ENCODE data around the gene C2CD4D. TPM values are rescaled to one million over a fixed set of nuclear protein-coding genes. Genes with fewer than 3 reads are reported as not detected.

The C2CD4D gene
- total RNA-seq, 2 donors from 2014 or later: 0.44 to 0.82 TPM

GRCh38 chr1:151820940-151821339, 18.7 kb downstream of the C2CD4D start:
- H3K4me1 Mint-ChIP-seq: peaks cover 16% of the 10 kb centered on the region
- H3K27ac Mint-ChIP-seq: no peak overlapping the region
- no peaks in the 10 kb centered on the region for H3K36me3 ChIP-seq (ENCODE audit: control insufficient read depth, insufficient read depth, low read length)
- no peaks in the 10 kb centered on the region for H3K36me3 Mint-ChIP-seq (ENCODE audit: low read depth)
- no peaks in the 10 kb centered on the region for H3K9me3 Mint-ChIP-seq
- H3K27me3 ChIP-seq (ENCODE audit: control insufficient read depth, insufficient read depth, low read length, poor library complexity, severe bottlenecking): no peaks in the 10 kb centered on the region
- no peak overlapping the region for H3K4me3 Mint-ChIP-seq
- TF ChIP-seq CTCF (conservative IDR thresholded peaks at IDR 0.05): no peak
- H3K4me1 ChIP-seq (ENCODE audit: control insufficient read depth, insufficient read depth, low read length): no peaks in the 10 kb centered on the region
- H3K27me3 Mint-ChIP-seq (ENCODE audit: insufficient read depth): no peaks in the 10 kb centered on the region
- 87 to 95% methylated on average over 2 of the region's 2 CpGs for WGBS, 2 experiments (ENCODE audit: insufficient coverage in 1 of 2, insufficient read length in 1 of 2)
- H3K9me3 ChIP-seq (ENCODE audit: control insufficient read depth, low read length): no peaks in the 10 kb centered on the region
- H3K9ac ChIP-seq (ENCODE audit: extremely low read depth, low read length, poor library complexity, severe bottlenecking): no peak overlapping the region
- DNase-seq: no peak
- no peak overlapping the region for H3K4me3 ChIP-seq (ENCODE audit: low read length)
- H3K27ac ChIP-seq (ENCODE audit: low read depth, low read length): no peak overlapping the region

GRCh38 chr1:151819976-151820623, 19.5 kb downstream of the C2CD4D start:
- TF ChIP-seq CTCF (conservative IDR thresholded peaks at IDR 0.05): no peak
- H3K36me3 ChIP-seq (ENCODE audit: control insufficient read depth, insufficient read depth, low read length): no peaks in the 10 kb centered on the region
- H3K27ac ChIP-seq (ENCODE audit: low read depth, low read length): no peak overlapping the region
- 83 to 91% methylated on average over 5 to 7 of the region's 7 CpGs for WGBS, 2 experiments (ENCODE audit: insufficient coverage in 1 of 2, insufficient read length in 1 of 2)
- DNase-seq: no peak
- no peaks in the 10 kb centered on the region for H3K9me3 Mint-ChIP-seq
- H3K4me1 Mint-ChIP-seq: peaks cover 16% of the 10 kb centered on the region
- no peak overlapping the region for H3K27ac Mint-ChIP-seq
- no peak overlapping the region for H3K4me3 Mint-ChIP-seq
- H3K4me3 ChIP-seq (ENCODE audit: low read length): no peak overlapping the region
- no peak overlapping the region for H3K9ac ChIP-seq (ENCODE audit: extremely low read depth, low read length, poor library complexity, severe bottlenecking)
- H3K27me3 ChIP-seq (ENCODE audit: control insufficient read depth, insufficient read depth, low read length, poor library complexity, severe bottlenecking): no peaks in the 10 kb centered on the region
- no peaks in the 10 kb centered on the region for H3K9me3 ChIP-seq (ENCODE audit: control insufficient read depth, low read length)
- H3K27me3 Mint-ChIP-seq (ENCODE audit: insufficient read depth): no peaks in the 10 kb centered on the region
- H3K4me1 ChIP-seq (ENCODE audit: control insufficient read depth, insufficient read depth, low read length): no peaks in the 10 kb centered on the region
- no peaks in the 10 kb centered on the region for H3K36me3 Mint-ChIP-seq (ENCODE audit: low read depth)

DNA sequence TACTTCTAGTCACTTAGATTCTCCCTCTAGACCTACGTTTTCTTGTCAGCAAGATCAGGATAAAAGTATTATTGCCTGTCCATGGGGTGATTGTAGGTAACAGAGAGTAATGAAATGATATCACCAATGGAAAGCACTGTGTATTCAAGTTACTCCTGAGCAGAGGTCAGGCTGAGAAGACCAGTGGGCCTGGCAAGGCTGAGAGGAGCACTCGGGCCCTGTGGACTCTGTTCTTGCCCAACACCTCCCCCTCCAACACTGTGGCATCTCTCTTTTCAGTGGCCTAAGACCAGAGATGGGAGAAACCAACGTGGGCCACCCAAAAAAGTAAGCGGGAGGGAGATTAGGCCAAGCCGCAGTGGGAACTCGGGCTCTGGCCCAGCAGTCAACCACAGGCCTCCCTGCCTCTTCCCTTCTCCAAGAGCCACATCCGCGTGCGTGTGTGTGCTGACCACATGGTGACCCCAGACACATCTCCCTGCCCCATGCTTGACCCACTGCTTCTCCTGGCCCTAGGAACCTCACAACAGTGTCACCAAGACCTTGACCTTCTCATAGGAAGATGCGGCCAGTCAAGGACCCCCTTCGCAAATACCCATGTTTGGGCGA, 20.3 kb downstream of the C2CD4D start:
- H3K4me3 Mint-ChIP-seq: no peak overlapping the region
- H3K36me3 Mint-ChIP-seq (ENCODE audit: low read depth): no peaks in the 10 kb centered on the region
- Histone ChIP-seq H3K36me3 (ENCODE audit: control insufficient read depth, insufficient read depth, low read length) (no peaks in the 10 kb centered on the region), H3K27me3 (ENCODE audit: control insufficient read depth, insufficient read depth, low read length, poor library complexity, severe bottlenecking) (no peaks in the 10 kb centered on the region), H3K4me3 (ENCODE audit: low read length) (no peak overlapping the region), H3K9me3 (ENCODE audit: control insufficient read depth, low read length) (no peaks in the 10 kb centered on the region), H3K27ac (ENCODE audit: low read depth, low read length) (no peak overlapping the region), H3K9ac (ENCODE audit: extremely low read depth, low read length, poor library complexity, severe bottlenecking) (no peak overlapping the region), H3K4me1 (ENCODE audit: control insufficient read depth, insufficient read depth, low read length) (no peaks in the 10 kb centered on the region)
- peaks cover 16% of the 10 kb centered on the region for H3K4me1 Mint-ChIP-seq
- no peak for DNase-seq
- no peak overlapping the region for H3K27ac Mint-ChIP-seq
- no peaks in the 10 kb centered on the region for H3K9me3 Mint-ChIP-seq
- 86 to 96% methylated on average over 5 to 12 of the region's 12 CpGs for WGBS, 2 experiments (ENCODE audit: insufficient coverage in 1 of 2, insufficient read length in 1 of 2)
- TF ChIP-seq CTCF (conservative IDR thresholded peaks at IDR 0.05): no peak
- H3K27me3 Mint-ChIP-seq (ENCODE audit: insufficient read depth): no peaks in the 10 kb centered on the region
